RWPE1 (cell line): ENCODE results near the gene ACTR3.
A peak's percentile ranks its signal among the peaks of the same experiment; 100 is the strongest.

Experiments used
- CTCF ChIA-PET: fragments of 350-600 bp; sonication (Branson Sonifier 250); formaldehyde crosslinking; extraction: SDS; loops from one replicate; lab custom pipeline; 2021; lab: Yijun Ruan, JAX
- POLR2A ChIA-PET: fragments of 400-600 bp; formaldehyde crosslinking; extraction: SDS; loops from one replicate; lab custom pipeline; 2020; ENCODE audit warnings: antibody characterized with exemption; ENCODE audit not compliant: low non-redundant PET; lab: Yijun Ruan, JAX
- DNase-seq: peaks from one replicate; pipeline ENCODE4 v3.0.0; 2012; ENCODE audit warnings: low spot score
- H3K27ac ChIP-seq: fragments of 450-650 bp; 2 replicates; pipeline ENCODE4 v1.5.1; 2017
- CTCF ChIP-seq: fragments of 450-650 bp; conservative IDR thresholded peaks from 2 replicates; pipeline ENCODE4 v1.5.1; 2017; ENCODE audit warnings: low read depth, mild to moderate bottlenecking

The ACTR3 gene

GRCh38 chr2:113873867-113874266 is 16.0 kb upstream of the ACTR3 start:
- H3K27ac ChIP-seq: no peak overlapping the region
- TF ChIP-seq CTCF: no peak
- CTCF ChIA-PET: no interaction called here
- POLR2A ChIA-PET: no interaction called here
- DNase-seq: no peak

- no peak overlapping the region for H3K27ac ChIP-seq
- ChIA-PET POLR2A (no interaction called here), CTCF (interaction anchor here (1.4 kb wide), 1 partner anchor 676 kb away, joined by 3 read pairs; no protein-coding TSS in a partner anchor)
- TF ChIP-seq CTCF: no peak
- no peak for DNase-seq
Observed at GRCh38 chr2:113875135-113875534, 14.8 kb upstream of the ACTR3 start.

GRCh38 chr2:113876503-113877387 is 13.1 kb upstream of the ACTR3 start:
- peak overlapping the region; percentile 46 for H3K27ac ChIP-seq
- POLR2A ChIA-PET: no interaction called here
- CTCF ChIA-PET: interaction anchor here (0.6 to 1.4 kb wide), 5 partner anchors 8 to 675 kb away, joined by 3 to 4 read pairs (median 3); no protein-coding TSS in a partner anchor
- DNase-seq: peak; percentile 60
- no peak for TF ChIP-seq CTCF

- DNase-seq: peak; percentile 58
- ChIA-PET CTCF (interaction anchor here (0.6 to 0.7 kb wide), 2 partner anchors 22 to 628 kb away, joined by 3 read pairs; no protein-coding TSS in a partner anchor), POLR2A (no interaction called here)
- H3K27ac ChIP-seq: no peak overlapping the region
- no peak for TF ChIP-seq CTCF
Observed at GRCh38 chr2:113877711-113878598, 11.9 kb upstream of the ACTR3 start.

- POLR2A ChIA-PET: no interaction called here
- DNase-seq: no peak
- no peak overlapping the region for H3K27ac ChIP-seq
- CTCF ChIA-PET: no interaction called here
- TF ChIP-seq CTCF: no peak
Observed at GRCh38 chr2:113878743-113879142, 11.1 kb upstream of the ACTR3 start.

- CTCF ChIA-PET: no interaction called here
- H3K27ac ChIP-seq: no peak overlapping the region
- POLR2A ChIA-PET: no interaction called here
- no peak for DNase-seq
- no peak for TF ChIP-seq CTCF
Observed at GRCh38 chr2:113879457-113879856, 10.4 kb upstream of the ACTR3 start.
